GF-D8 (cell line): Measurements from ENCODE around the gene VIPR2.
"Not testable (repeated sequence)": the region's sequence is repeated elsewhere in the genome, so short reads cannot be mapped to it uniquely, and the experiment has no call there.

ENCODE experiments used
- DNase-seq: peaks from one replicate; lab custom pipeline; 2025; lab: John Stamatoyannopoulos, UW

VIPR2 gene

DNA sequence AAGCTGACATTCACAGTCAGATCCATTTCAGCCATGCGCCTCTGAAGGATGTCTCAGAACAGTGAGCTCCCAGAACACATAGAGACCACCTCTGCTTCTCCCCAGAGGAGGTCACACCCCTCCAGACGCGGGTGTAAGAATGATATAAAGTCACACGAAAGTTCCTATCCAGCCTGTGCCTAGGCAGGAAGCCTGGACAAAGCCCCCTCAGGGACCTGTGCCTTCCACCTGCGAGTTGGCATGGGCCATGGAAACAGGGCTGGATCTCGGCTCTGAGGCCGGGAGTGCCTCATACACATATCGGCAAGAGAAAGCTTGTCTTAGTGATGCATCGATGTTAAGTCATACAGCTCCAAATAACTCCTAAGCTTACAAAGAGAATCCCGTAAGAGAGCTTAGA, 5.0 kb downstream of the VIPR2 start:
- DNase-seq, result no peak

DNA sequence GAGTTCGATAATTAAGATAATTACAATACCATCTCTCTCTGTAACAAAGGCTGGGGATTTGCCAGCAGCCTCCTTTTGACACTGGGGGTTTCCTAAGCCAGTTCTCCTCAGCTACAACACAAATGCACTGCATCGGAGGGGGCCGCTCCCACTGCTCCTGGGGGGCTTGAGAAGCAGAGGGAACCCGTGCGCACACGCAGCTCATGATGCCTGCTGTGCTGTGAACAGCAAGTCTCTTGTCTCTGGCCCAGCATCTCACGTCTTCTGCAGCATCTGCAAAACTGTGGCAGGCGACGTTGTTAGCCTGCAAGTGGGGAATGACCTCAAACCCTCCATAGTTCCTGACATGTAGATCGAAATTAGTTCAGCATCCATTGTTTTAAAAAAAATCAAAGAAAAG, 5.5 kb downstream of the VIPR2 start:
- DNase-seq, result no peak

DNA sequence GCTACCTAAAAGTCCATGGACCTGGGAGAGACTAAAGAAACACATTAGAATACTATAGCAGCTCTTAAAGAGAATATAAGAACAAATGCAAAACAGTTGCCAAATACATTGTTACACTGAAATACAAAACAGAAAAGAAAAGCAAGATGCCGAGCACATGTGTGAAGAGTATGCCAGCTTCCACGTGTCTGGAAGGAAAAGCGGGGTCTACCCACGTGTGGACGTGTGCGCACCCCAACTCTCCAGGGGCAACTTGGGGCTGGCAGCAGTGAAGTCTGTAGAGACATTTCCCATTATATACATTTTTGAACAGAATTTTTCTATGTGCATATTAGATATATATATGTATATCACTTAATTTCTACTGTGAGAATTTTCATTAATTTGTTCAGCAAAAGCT, 6.2 kb downstream of the VIPR2 start:
- DNase-seq, result no peak

DNA sequence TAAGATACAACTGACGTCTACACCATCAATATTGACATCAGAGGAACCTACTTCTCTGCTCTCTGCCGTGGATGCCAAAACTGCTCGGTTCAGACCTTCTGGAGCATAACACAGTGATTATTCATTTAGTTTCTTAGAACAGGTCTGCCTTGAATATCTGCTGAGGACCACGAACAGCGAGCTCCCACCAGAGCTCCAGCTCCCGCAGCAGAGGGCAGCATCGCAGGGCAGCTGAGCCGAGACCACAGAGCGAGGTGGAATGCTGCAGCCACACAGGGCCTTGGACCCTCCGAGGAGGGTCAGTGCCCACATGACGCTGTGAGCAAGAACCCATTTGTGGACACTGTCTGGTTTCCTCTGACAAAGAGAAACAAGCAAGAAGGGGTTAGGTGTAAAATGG, 6.8 kb downstream of the VIPR2 start:
- DNase-seq, result no peak

DNA sequence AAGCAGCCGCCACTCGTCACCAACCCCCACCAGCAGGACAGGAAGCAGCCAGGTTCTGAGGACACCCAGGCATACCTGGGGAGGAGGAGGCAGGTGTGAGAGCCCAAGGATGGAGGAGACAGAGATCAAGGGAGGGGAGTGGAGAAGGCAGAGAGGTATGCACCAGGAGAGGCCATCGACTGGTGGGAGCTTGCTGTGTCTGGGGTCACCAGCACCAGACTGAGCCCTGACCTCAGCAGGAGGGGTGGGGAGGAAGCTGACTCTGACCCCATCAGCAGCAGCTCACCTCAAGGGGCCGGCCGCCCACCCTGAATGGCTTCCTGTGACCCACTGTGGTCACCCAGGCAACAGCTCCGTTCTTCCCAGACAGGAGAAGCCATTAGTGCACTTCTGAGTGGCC, 7.8 kb downstream of the VIPR2 start:
- no peak for DNase-seq

GRCh38 chr7:159136442-159136841, 8.2 kb downstream of the VIPR2 start:
- no peak for DNase-seq

DNA sequence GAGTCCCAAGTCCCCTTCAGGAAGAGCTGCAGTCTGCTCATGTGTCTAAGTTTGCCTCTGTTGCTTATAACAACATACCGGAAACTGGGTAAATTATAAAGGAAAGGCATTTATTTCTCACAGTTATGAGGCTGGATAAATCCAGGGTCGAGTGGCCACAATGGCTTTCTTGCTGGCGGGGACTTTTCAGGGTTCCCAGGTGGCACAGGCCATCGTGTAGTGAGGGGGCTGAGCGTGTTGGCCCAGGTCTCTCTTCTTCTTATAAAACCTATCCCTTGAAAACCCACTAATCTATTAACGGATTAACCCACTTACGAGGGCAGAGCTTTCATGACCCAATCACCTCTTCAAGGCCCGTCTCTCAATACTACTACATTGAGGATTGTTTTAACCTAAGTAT, 8.7 kb downstream of the VIPR2 start:
- DNase-seq, result no peak

DNA sequence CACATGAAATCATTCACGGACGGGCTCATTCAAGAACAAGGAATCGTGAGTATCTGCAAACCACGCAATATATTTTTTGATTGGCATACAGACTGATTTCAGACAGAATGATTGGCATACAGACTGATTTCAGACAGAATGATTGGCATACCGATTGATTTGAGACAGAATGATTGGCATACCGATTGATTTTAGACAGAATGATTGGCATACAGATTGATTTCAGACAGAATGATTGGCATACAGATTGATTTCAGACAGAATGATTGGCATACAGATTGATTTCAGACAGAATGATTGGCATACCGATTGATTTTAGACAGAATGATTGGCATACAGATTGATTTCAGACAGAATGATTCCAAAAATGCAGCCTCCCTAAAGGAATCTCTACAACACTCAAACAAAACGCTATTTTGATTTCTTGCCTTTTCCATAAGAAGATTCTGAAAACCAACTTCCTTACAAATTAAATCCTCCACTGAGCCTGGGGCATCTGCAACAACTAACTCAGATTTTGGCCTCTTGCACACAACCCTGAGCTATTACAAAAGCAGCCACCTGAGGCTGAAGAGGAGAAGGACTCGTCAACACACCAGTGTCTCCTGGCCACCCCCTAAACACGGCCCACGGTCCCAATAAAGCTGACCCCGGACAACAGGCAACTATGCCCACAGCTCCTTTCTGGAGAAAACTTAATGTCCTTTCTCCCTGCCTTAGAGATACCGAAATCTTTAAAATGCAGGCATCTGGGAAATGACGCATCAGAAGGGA, 11.8 kb downstream of the VIPR2 start:
- not testable (repeated sequence) for DNase-seq

GRCh38 chr7:159130820-159131219, 13.8 kb downstream of the VIPR2 start:
- DNase-seq, result no peak

DNA sequence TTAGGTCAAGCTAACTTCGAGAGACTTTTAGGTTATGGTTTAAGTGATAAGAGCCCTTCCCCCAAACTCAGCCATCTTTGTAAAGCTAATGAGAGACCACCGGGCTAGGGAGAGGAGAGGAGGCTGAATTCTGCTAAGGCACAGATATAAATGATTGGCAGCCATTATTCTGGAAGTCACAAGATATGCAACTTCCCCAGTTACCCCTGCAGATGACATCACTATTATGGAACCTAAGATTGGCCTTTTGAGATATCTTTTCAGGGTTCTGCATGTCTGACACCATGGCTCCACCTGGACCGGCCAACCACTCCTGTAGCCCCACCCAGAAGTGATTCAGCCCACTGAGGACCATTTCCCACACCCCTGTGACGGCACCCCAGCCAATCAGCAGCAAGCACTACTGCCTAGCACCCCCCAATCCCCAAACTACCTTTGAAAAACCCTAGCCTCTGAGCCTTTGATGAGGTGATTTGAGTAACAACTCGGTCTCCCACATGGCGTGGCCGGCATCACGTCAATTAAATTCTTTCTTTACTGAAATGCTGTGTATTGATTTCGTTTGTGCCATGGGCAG, 14.4 kb downstream of the VIPR2 start:
- DNase-seq, result no peak

GRCh38 chr7:159128767-159129166, 15.9 kb downstream of the VIPR2 start:
- DNase-seq, result no peak

- no peak for DNase-seq
Measured at GRCh38 chr7:159127691-159128642, 16.7 kb downstream of the VIPR2 start.

DNA sequence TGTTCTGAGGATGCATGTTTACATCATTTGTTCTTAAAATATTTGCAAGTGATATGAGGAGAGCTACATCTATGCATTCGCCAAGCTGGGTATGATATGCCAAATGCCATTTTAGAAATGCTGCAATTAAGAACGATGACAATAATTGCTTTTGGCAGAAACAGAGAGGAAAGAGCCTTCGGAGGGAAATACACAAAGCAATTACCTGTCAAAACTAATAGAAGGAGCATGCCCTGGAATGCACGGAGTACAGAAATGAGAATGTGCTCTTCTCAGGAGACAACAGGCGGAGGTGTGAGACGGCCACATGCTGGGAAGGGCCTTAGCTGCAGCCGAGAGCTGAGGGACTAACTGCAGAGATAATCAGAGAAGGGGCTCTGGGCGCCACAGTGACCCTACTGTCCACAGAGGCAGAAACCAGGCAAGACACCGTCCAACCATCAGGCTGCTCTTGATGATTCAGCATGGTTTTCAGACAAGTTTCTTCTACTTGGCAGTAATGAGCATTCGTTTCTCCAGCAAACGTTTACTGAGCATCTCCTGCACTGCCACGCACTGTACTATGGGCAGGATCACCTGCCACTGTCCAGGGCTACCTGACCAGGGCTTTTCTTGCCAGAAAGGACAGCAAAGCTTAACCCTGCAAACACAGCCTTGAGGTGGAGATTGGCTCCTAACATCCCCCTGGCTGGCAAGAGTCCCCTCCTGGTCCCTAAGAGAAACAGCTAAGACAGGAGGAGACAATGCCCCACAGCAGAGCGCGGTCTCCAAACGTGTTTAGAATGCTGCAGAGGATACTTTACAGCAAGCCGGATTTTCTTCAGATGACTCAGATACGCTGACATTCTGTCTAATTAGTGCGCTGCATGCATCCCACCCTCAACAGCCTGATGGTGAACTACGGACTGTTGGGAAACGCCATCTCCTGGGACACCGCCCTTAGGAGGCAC, 18.1 kb downstream of the VIPR2 start:
- DNase-seq, result no peak

DNA sequence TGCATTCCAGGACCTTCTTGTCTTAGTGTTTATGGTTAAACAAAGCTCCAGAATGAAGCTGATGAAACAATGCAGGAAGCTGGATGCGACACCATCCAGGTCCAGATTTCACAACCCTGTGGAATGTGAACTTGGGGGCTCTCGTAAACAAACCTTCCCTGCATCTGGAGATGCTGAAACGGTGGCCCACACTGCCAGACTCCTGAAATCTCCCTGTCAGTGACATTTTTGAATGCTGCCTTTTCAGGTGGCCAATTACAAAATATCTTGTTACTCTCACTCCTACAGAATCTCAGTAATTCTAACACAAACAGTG, 18.8 kb downstream of the VIPR2 start:
- no peak for DNase-seq

GRCh38 chr7:159125104-159125954, 19.3 kb downstream of the VIPR2 start:
- no peak for DNase-seq

GRCh38 chr7:159123793-159124192, 20.9 kb downstream of the VIPR2 start:
- not testable (repeated sequence) for DNase-seq

- DNase-seq, result not testable (repeated sequence)
Measured at GRCh38 chr7:159123294-159123693, 21.4 kb downstream of the VIPR2 start.

- DNase-seq, result no peak
Measured at GRCh38 chr7:159122276-159122675, 22.4 kb downstream of the VIPR2 start.

- DNase-seq, result no peak
Measured at GRCh38 chr7:159121476-159121875, 23.2 kb downstream of the VIPR2 start.

- DNase-seq, result no peak
Measured at GRCh38 chr7:159121068-159121467, 23.6 kb downstream of the VIPR2 start.

- no peak for DNase-seq
Measured at GRCh38 chr7:159120540-159120919, 24.1 kb downstream of the VIPR2 start.
